NCI-H1694 (cell line): Measurements from ENCODE around the gene ABI2.
"Not testable (repeated sequence)": the region's sequence is repeated elsewhere in the genome, so short reads cannot be mapped to it uniquely, and the experiment has no call there.

ENCODE experiments used
- DNase-seq: peaks from one replicate; lab custom pipeline; 2025; lab: John Stamatoyannopoulos, UW

Gene ABI2

GRCh38 chr2:203327901-203328759, at the start of gene ABI2:
Gene ABI2, plus strand, starts transcription at chr2:203328394. Its CDS starts 121 bp downstream, at chr2:203328515.
- peak; percentile 76 for DNase-seq

- DNase-seq = no peak
Observed at GRCh38 chr2:203279288-203279687, 48.9 kb upstream of the ABI2 start.

GRCh38 chr2:203280428-203281064, 47.6 kb upstream of the ABI2 start:
- DNase-seq = no peak

- DNase-seq = no peak
Observed at GRCh38 chr2:203282101-203282500, 46.1 kb upstream of the ABI2 start.

- DNase-seq = no peak
Observed at GRCh38 chr2:203286532-203286931, 41.7 kb upstream of the ABI2 start.

- DNase-seq = no peak
Observed at GRCh38 chr2:203301667-203302066, 26.5 kb upstream of the ABI2 start.

- DNase-seq = not testable (repeated sequence)
Observed at GRCh38 chr2:203302586-203302985, 25.6 kb upstream of the ABI2 start.

GRCh38 chr2:203310688-203311436, 17.3 kb upstream of the ABI2 start:
- no peak for DNase-seq

GRCh38 chr2:203326356-203326755, 1.8 kb upstream of the ABI2 start:
- DNase-seq = no peak

- DNase-seq = peak; percentile 36
Observed at GRCh38 chr2:203327582-203327900, 653 bp upstream of the ABI2 start.

- DNase-seq = peak; percentile 23
Observed at GRCh38 chr2:203328760-203329540, 756 bp downstream of the ABI2 start.

- no peak for DNase-seq
Observed at GRCh38 chr2:203330434-203330833, 2.2 kb downstream of the ABI2 start.

- DNase-seq = no peak
Observed at GRCh38 chr2:203338322-203338721, 10.1 kb downstream of the ABI2 start.

GRCh38 chr2:203340791-203341487, 12.7 kb downstream of the ABI2 start:
- no peak for DNase-seq

- DNase-seq = no peak
Observed at GRCh38 chr2:203341741-203342310, 13.6 kb downstream of the ABI2 start.

- DNase-seq = not testable (repeated sequence)
Observed at GRCh38 chr2:203342374-203342773, 14.2 kb downstream of the ABI2 start.

GRCh38 chr2:203344667-203345066, 16.5 kb downstream of the ABI2 start:
- DNase-seq = no peak

- DNase-seq = no peak
Observed at GRCh38 chr2:203346612-203347011, 18.4 kb downstream of the ABI2 start.

GRCh38 chr2:203347375-203347774, 19.2 kb downstream of the ABI2 start:
- DNase-seq = no peak

- no peak for DNase-seq
Observed at GRCh38 chr2:203352604-203353255, 24.5 kb downstream of the ABI2 start.

GRCh38 chr2:203354966-203355365, 26.8 kb downstream of the ABI2 start:
- no peak for DNase-seq
